Suprapubic skin (tissue), 3 donors: ENCODE data around the gene STXBP3.

ENCODE experiments used
- EP300 ChIP-seq: sonication (generic); formaldehyde crosslinking; IDR thresholded peaks from one replicate; pipeline ENCODE4 v1.6.1; 2017; ENCODE audit warnings: antibody characterized with exemption
- TF ChIP-seq, protein P1 (sequence below), 2 donors: fragments of 200-600 bp in 1 of 2; fragments of 450-650 bp in 1 of 2; sonication (generic) in 1 of 2; IDR thresholded peaks; one replicate each; pipeline ENCODE4 v1.5.1; 2016 to 2019; ENCODE audit warnings: antibody characterized with exemption in 2 of 2, mild to moderate bottlenecking in 1 of 2, moderate library complexity in 1 of 2

DNA sequence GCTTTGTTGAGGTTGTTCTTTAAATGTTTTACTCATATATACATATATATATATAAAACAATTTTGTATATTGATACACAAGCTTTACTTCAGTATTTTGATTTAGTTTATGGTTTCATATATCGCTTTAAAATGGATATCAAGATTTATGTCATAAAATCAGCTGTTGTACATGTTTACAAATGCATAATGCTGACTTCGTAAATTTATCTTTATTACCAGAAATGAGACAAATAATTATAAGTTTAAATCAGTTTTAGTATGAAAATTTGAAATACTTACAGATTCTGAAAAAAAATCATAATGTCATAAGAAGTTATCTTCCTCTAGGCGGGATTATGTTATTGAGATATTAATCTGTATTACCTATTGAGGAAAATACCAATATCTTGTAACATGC, 6.9 kb downstream of the STXBP3 start:
- TF ChIP-seq, protein P1, sequence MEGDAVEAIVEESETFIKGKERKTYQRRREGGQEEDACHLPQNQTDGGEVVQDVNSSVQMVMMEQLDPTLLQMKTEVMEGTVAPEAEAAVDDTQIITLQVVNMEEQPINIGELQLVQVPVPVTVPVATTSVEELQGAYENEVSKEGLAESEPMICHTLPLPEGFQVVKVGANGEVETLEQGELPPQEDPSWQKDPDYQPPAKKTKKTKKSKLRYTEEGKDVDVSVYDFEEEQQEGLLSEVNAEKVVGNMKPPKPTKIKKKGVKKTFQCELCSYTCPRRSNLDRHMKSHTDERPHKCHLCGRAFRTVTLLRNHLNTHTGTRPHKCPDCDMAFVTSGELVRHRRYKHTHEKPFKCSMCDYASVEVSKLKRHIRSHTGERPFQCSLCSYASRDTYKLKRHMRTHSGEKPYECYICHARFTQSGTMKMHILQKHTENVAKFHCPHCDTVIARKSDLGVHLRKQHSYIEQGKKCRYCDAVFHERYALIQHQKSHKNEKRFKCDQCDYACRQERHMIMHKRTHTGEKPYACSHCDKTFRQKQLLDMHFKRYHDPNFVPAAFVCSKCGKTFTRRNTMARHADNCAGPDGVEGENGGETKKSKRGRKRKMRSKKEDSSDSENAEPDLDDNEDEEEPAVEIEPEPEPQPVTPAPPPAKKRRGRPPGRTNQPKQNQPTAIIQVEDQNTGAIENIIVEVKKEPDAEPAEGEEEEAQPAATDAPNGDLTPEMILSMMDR (IDR thresholded peaks at IDR 0.05) = no peak
- no peak for TF ChIP-seq EP300
